H1 (cell line): ENCODE data around the gene LCE3D. TPM values are rescaled to one million over a fixed set of nuclear protein-coding genes. Genes with fewer than 3 reads are reported as not detected.

Source experiments
- CTCF ChIA-PET: fragments of 300-600 bp; sonication (Branson Sonifier 250); formaldehyde crosslinking; loops from one replicate; lab custom pipeline; 2021; ENCODE audit not compliant: partially characterized antibody; lab: Charles Lee
- POLR2A ChIA-PET: fragments of 300-600 bp; sonication (Branson Sonifier 250); formaldehyde crosslinking; loops from one replicate; lab custom pipeline; 2021; ENCODE audit warnings: inconsistent platforms; ENCODE audit not compliant: partially characterized antibody; lab: Charles Lee
- DNase-seq, 2 experiments: peaks; one replicate each; pipeline versions ENCODE4 v3.0.0 to v3.0.0-alpha.2; 2010 to 2022; ENCODE audit warnings: low spot score in 2 of 2, low read depth in 1 of 2, mixed read lengths in 1 of 2
- FAIRE-seq: peaks from 2 replicates; lab custom pipeline; 2011; peaks lifted over from hg19 to GRCh38; lab: Jason Lieb, UNC
- H2AFZ ChIP-seq: 2 replicates; pipeline ENCODE4 v1.8.1; 2012; ENCODE audit warnings: low read length, inconsistent platforms
- H2AK5ac ChIP-seq: 2 replicates; pipeline ENCODE4 v1.6.1; 2013; ENCODE audit warnings: low read depth, low read length
- H2BK120ac ChIP-seq: replicated peaks from 2 replicates; pipeline ENCODE3; 2013; ENCODE audit warnings: low read depth, low read length, inconsistent platforms
- H2BK12ac ChIP-seq: 2 replicates; pipeline ENCODE4 v1.6.1; 2013; ENCODE audit warnings: low read depth, low read length
- H2BK15ac ChIP-seq: 2 replicates; pipeline ENCODE4 v1.6.1; 2013; ENCODE audit warnings: low read length
- H2BK20ac ChIP-seq: 2 replicates; pipeline ENCODE4 v1.6.1; 2013; ENCODE audit warnings: low read length
- H2BK5ac ChIP-seq: 2 replicates; pipeline ENCODE4 v1.6.1; 2013; ENCODE audit warnings: low read depth, low read length
- H3K14ac ChIP-seq: 2 replicates; pipeline ENCODE4 v1.6.1; 2013; ENCODE audit warnings: inconsistent platforms; ENCODE audit not compliant: insufficient read length
- H3K18ac ChIP-seq: 2 replicates; pipeline ENCODE4 v1.6.1; 2013; ENCODE audit warnings: low read length; ENCODE audit errors: extremely low read depth
- H3K23ac ChIP-seq: 2 replicates; pipeline ENCODE4 v1.6.1; 2013; ENCODE audit warnings: inconsistent platforms; ENCODE audit not compliant: insufficient read length
- H3K23me2 ChIP-seq: 2 replicates; pipeline ENCODE4 v1.6.1; 2013; ENCODE audit warnings: low read depth, low read length
- H3K27ac ChIP-seq: 2 replicates; pipeline ENCODE4 v1.6.1; 2011; ENCODE audit warnings: low read depth, low read length, inconsistent platforms
- H3K27me3 ChIP-seq, 4 experiments: replicated peaks in 1 of 4; 1 replicate in 1 of 4; 2 replicates in 3 of 4; pipeline versions ENCODE4 v1.6.1 to v1.8.1; 2011 to 2013; ENCODE audit warnings: low read length in 3 of 4, mild to moderate bottlenecking in 3 of 4, inconsistent platforms in 2 of 4, mixed read lengths in 2 of 4, moderate library complexity in 1 of 4; ENCODE audit not compliant: control insufficient read depth in 3 of 4, insufficient read depth in 3 of 4; ENCODE audit errors: extremely low read depth in 1 of 4
- H3K36me3 ChIP-seq, 4 experiments: 2 replicates each; pipeline versions ENCODE4 v1.6.1 to v1.8.1; 2011 to 2013; ENCODE audit warnings: mild to moderate bottlenecking in 4 of 4, low read length in 3 of 4, moderate library complexity in 2 of 4, control low read depth in 1 of 4, inconsistent platforms in 1 of 4; ENCODE audit not compliant: insufficient read depth in 4 of 4, control insufficient read depth in 2 of 4
- H3K4ac ChIP-seq: replicated peaks from 2 replicates; pipeline ENCODE3; 2013; ENCODE audit warnings: low read length, low read depth, mixed read lengths, inconsistent platforms; ENCODE audit not compliant: insufficient read length
- H3K4me1 ChIP-seq, 4 experiments: replicated peaks in 1 of 4; 1 replicate in 1 of 4; 2 replicates in 3 of 4; pipeline versions ENCODE4 v1.6.1 to v1.8.1; 2011 to 2013; ENCODE audit warnings: low read length in 3 of 4, inconsistent platforms in 2 of 4, mixed read lengths in 1 of 4; ENCODE audit not compliant: insufficient read depth in 4 of 4, control insufficient read depth in 3 of 4
- H3K4me2 ChIP-seq, 2 experiments: 2 replicates each; pipeline versions ENCODE4 v1.6.1 to v1.8.1; 2011 to 2013; ENCODE audit warnings: low read depth in 2 of 2, low read length in 2 of 2, control low read depth in 1 of 2, inconsistent platforms in 1 of 2, mild to moderate bottlenecking in 1 of 2; ENCODE audit not compliant: insufficient read depth in 1 of 2
- H3K4me3 ChIP-seq, 4 experiments: fragments of 200-600, 300-600 bp in 1 of 4; sonication (generic), shearing (Covaris generic), sonication (Bioruptor Twin) in 1 of 4; 2 replicates each; pipeline versions ENCODE4 v1.5.1 to v1.8.1; 2011 to 2016; ENCODE audit warnings: low read length in 4 of 4, low read depth in 3 of 4, control low read depth in 2 of 4, inconsistent platforms in 2 of 4, mild to moderate bottlenecking in 2 of 4, mixed read lengths in 1 of 4, moderate library complexity in 1 of 4; ENCODE audit not compliant: insufficient read depth in 2 of 4; ENCODE audit errors: extremely low read depth in 1 of 4
- H3K56ac ChIP-seq: replicated peaks from 2 replicates; pipeline ENCODE3; 2013; ENCODE audit warnings: low read depth, mild to moderate bottlenecking, mixed read lengths, low read length, inconsistent platforms; ENCODE audit not compliant: insufficient read length
- H3K79me1 ChIP-seq: 2 replicates; pipeline ENCODE4 v1.6.1; 2013; ENCODE audit warnings: low read depth, low read length, control low read depth
- H3K79me2 ChIP-seq, 2 experiments: 2 replicates each; pipeline versions ENCODE4 v1.6.1 to v1.8.1; 2012 to 2013; ENCODE audit warnings: low read length in 2 of 2, mild to moderate bottlenecking in 2 of 2, inconsistent platforms in 1 of 2; ENCODE audit not compliant: insufficient read depth in 2 of 2, control insufficient read depth in 1 of 2
- H3K9ac ChIP-seq, 4 experiments: replicated peaks in 1 of 4; 1 replicate in 1 of 4; 2 replicates in 3 of 4; pipeline versions ENCODE4 v1.6.1 to v1.8.1; 2011 to 2013; ENCODE audit warnings: low read depth in 3 of 4, low read length in 3 of 4, control low read depth in 2 of 4, mild to moderate bottlenecking in 2 of 4, moderate library complexity in 2 of 4, inconsistent platforms in 1 of 4; ENCODE audit errors: extremely low read depth in 1 of 4
- H3K9me3 ChIP-seq, 2 experiments: 2 replicates each; pipeline versions ENCODE4 v1.6.1 to v1.8.1; 2012 to 2013; ENCODE audit warnings: mild to moderate bottlenecking in 2 of 2, moderate library complexity in 2 of 2, control low read depth in 1 of 2, inconsistent platforms in 1 of 2, low read depth in 1 of 2, low read length in 1 of 2, mixed read lengths in 1 of 2; ENCODE audit not compliant: insufficient read depth in 2 of 2
- H4K20me1 ChIP-seq, 2 experiments: replicated peaks in 1 of 2; 2 replicates each; pipeline versions ENCODE3 to v1.8.1; 2011 to 2013; ENCODE audit warnings: inconsistent platforms in 2 of 2, low read length in 2 of 2, mild to moderate bottlenecking in 1 of 2; ENCODE audit not compliant: insufficient read depth in 2 of 2, control insufficient read depth in 1 of 2
- H4K5ac ChIP-seq: 2 replicates; pipeline ENCODE4 v1.6.1; 2013; ENCODE audit warnings: low read length, low read depth, mixed read lengths, inconsistent platforms; ENCODE audit not compliant: insufficient read length
- H4K8ac ChIP-seq: 2 replicates; pipeline ENCODE4 v1.8.0; 2013; ENCODE audit warnings: mild to moderate bottlenecking, moderate library complexity, low read length, inconsistent platforms; ENCODE audit not compliant: insufficient read depth; ENCODE audit errors: extremely low read depth
- H4K91ac ChIP-seq: replicated peaks from 2 replicates; pipeline ENCODE3; 2013; ENCODE audit warnings: low read length, mixed read lengths, inconsistent platforms; ENCODE audit not compliant: insufficient read length
- ATF2 ChIP-seq: IDR thresholded peaks from 2 replicates; pipeline ENCODE4 v1.6.1; 2012; ENCODE audit warnings: low read length, inconsistent platforms
- ATF3 ChIP-seq: IDR thresholded peaks from 2 replicates; pipeline ENCODE4 v1.6.1; 2011; ENCODE audit warnings: low read depth, mild to moderate bottlenecking, low read length; ENCODE audit not compliant: insufficient read depth
- BCL11A ChIP-seq, 2 experiments: IDR thresholded peaks; one replicate each; pipeline ENCODE4 v1.6.1; 2011; ENCODE audit warnings: low read depth in 2 of 2, low read length in 2 of 2, mild to moderate bottlenecking in 2 of 2
- BRCA1 ChIP-seq: IDR thresholded peaks from 2 replicates; pipeline ENCODE4 v1.6.1; 2012; ENCODE audit warnings: low read depth, low read length, improper control_type of control experiment
- FOSL1 ChIP-seq: IDR thresholded peaks from 2 replicates; pipeline ENCODE4 v1.6.1; 2011; ENCODE audit warnings: mild to moderate bottlenecking, low read depth, low read length, moderate library complexity; ENCODE audit not compliant: insufficient read depth
- GABPA ChIP-seq: IDR thresholded peaks from 2 replicates; pipeline ENCODE4 v1.6.1; 2011; ENCODE audit warnings: mild to moderate bottlenecking, low read length, moderate library complexity, borderline replicate concordance; ENCODE audit not compliant: insufficient read depth
- RNF2 ChIP-seq: fragments of 200-900, 300-1000 bp; sonication (generic); IDR thresholded peaks from 2 replicates; pipeline ENCODE4 v1.7.1; 2016; ENCODE audit warnings: borderline replicate concordance, low read depth, mild to moderate bottlenecking, antibody characterized with exemption, low read length; ENCODE audit not compliant: poor library complexity, severe bottlenecking; ENCODE audit errors: missing control alignments
- SIN3A ChIP-seq, 2 experiments: IDR thresholded peaks in 1 of 2; conservative IDR thresholded peaks in 1 of 2; 2 replicates each; pipeline ENCODE4 v1.6.1; 2011 to 2012; ENCODE audit warnings: low read length in 2 of 2, improper control_type of control experiment in 1 of 2, low read depth in 1 of 2, mild to moderate bottlenecking in 1 of 2
- TBP ChIP-seq: IDR thresholded peaks from 2 replicates; pipeline ENCODE4 v1.6.1; 2011; ENCODE audit warnings: low read depth, low read length, improper control_type of control experiment
- TCF12 ChIP-seq: IDR thresholded peaks from 2 replicates; pipeline ENCODE4 v1.6.1; 2011; ENCODE audit warnings: low read depth, mild to moderate bottlenecking, low read length
- YY1 ChIP-seq: IDR thresholded peaks from 2 replicates; pipeline ENCODE4 v1.6.1; 2011; ENCODE audit warnings: low read depth, mild to moderate bottlenecking, low read length
- WGBS, 2 experiments: shearing (Covaris generic) in 1 of 2; methylation state at CpG; one replicate each; pipeline versions ENCODE4 v1.1.6 to v1.1.7; 2013 to 2015; ENCODE audit warnings: low lambda C conversion rate in 2 of 2, mixed read lengths in 2 of 2, inconsistent platforms in 1 of 2, low coverage in 1 of 2, missing lambda C conversion rate in 1 of 2; ENCODE audit not compliant: insufficient replicate concordance in 2 of 2, insufficient coverage in 1 of 2, insufficient read length in 1 of 2; ENCODE audit errors: extremely low coverage in 1 of 2, missing lambda C conversion rate in 1 of 2; 5-methylcytosine and 5-hydroxymethylcytosine counted together
- polyA plus RNA-seq, 7 experiments: library from polyadenylated mRNA; depleted of rRNA in 3 of 7; stranded (reverse) in 5 of 7; unstranded in 2 of 7; fragments of >200 nt in 5 of 7; fragments of 200-250 nt in 2 of 7; gene quantifications; 1 replicate in 5 of 7; 2 replicates in 1 of 7; 4 replicates in 1 of 7; pipeline versions ENCODE4 v1.2.1 to v1.2.3, GENCODE V29; 2011 to 2013; ENCODE audit warnings: missing spikeins in 2 of 7, mixed read lengths in 2 of 7
- total RNA-seq: library from RNA; stranded (reverse); fragmentation: NEBNext Ultra II Directional; extraction: Animal tissue kit (Norgen Biotek cat#: 25700); gene quantifications from 2 replicates; pipeline ENCODE4 v1.2.1, GENCODE V29; 2021

The LCE3D gene
- total and polyA plus RNA-seq, 2 of the 8 experiments (the other 6 are each of a cell fraction or from before 2014, with no cell fraction given), result not detected

- Histone ChIP-seq H3K79me1 (no peaks in the 10 kb centered on the region), H2BK20ac (no peak overlapping the region), H3K9ac (no peak overlapping the region), H4K91ac (no peak overlapping the region), H3K4me2 (no peak overlapping the region), H3K18ac (no peak overlapping the region), H3K9me3 (peaks cover 70 to 76% of the 10 kb centered on the region in 2 experiments), H3K27ac (no peak overlapping the region), H3K27me3 (no peaks in the 10 kb centered on the region), H3K23me2 (no peaks in the 10 kb centered on the region), H4K5ac (no peak overlapping the region), H3K4me3 (no peak overlapping the region), H3K4ac (no peak overlapping the region), H3K56ac (no peak overlapping the region), H2BK15ac (no peak overlapping the region), H4K20me1 (no peaks in the 10 kb centered on the region), H2AK5ac (no peak overlapping the region), H4K8ac (no peak overlapping the region), H3K23ac (no peak overlapping the region), H2BK120ac (no peak overlapping the region), H3K36me3 (peaks cover 0 to 2% (median 0%) of the 10 kb centered on the region in 4 experiments; a peak in 1 of 8 replicates), H3K4me1 (no peaks in the 10 kb centered on the region), H2BK5ac (no peak overlapping the region), H3K14ac (no peak overlapping the region), H2AFZ (no peak overlapping the region), H2BK12ac (no peak overlapping the region), H3K79me2 (no peaks in the 10 kb centered on the region; a peak in 1 of 4 replicates)
- no peak for DNase-seq
- ChIA-PET CTCF (interaction anchor here (0.8 kb wide), 1 partner anchor 18 kb away, joined by 4 read pairs; no protein-coding TSS in a partner anchor), POLR2A (no interaction called here)
- no peak for FAIRE-seq
- WGBS, 2 experiments, result 85% methylated on average over 4 of the region's 4 CpGs; no CpG with 5 or more reads in 1 of the 2 experiments
- TF ChIP-seq ATF2 (no peak), GABPA (no peak), ATF3 (no peak), FOSL1 (no peak), BRCA1 (no peak), TBP (no peak), YY1 (no peak), RNF2 (no peak), BCL11A (IDR thresholded peaks at IDR 0.05; ENCODE audit: low read depth in 2 of 2, low read length in 2 of 2) (no peak), SIN3A (conservative IDR thresholded peaks at IDR 0.05 in 1 of 2, IDR thresholded peaks at IDR 0.05 in 1 of 2; ENCODE audit: low read depth in 1 of 2, low read length in 2 of 2) (no peak), TCF12 (no peak)
Measured at GRCh38 chr1:152543820-152544219, 36.5 kb downstream of the LCE3D start.
